T-helper 1 cell (primary cell): ENCODE results near the gene SPATA31A7.
"Not testable (repeated sequence)": the region's sequence is repeated elsewhere in the genome, so short reads cannot be mapped to it uniquely, and the experiment has no call there.

Experiments used
- DNase-seq, 5 donors: peaks; one replicate each; pipeline ENCODE4 v3.0.0-alpha.2; 2012 to 2020
- total RNA-seq, 4 donors: gene quantifications; one replicate each; lab custom pipeline; 2026; lab: John Stamatoyannopoulos, UW

Gene SPATA31A7
- total RNA-seq = 0 reads per million in 4 donors

GRCh38 chr9:61189736-61190135 is at the start of gene SPATA31A7:
Gene SPATA31A7, plus strand, starts transcription at chr9:61190036. Its CDS starts 29 bp downstream, at chr9:61190065.
- not testable (repeated sequence) for DNase-seq

DNA sequence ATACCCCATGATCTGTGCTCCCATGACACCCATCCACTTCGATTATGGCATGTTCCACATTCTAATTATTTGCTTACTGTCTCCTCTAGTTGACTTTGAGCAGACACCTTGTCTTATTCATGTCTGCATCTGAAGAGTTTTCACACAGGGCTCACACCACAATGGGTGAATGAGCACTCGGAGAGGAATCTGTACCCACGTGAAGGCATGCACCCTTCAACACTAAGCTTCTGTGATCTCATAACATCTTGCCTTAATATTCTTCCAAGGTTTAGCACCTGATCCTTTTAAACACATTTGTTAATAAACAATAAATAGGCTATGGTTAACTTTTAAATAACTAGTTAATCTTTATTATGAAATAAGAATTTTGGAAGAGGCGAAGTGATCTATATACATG is 36.6 kb downstream of the SPATA31A7 start:
- DNase-seq = not testable (repeated sequence)
